Posterior cingulate gyrus (tissue), 11 donors: ENCODE results near the gene CD79B.

Source experiments
- DNase-seq, 10 donors: peaks; one replicate each; pipeline versions ENCODE4 v3.0.0 to v3.0.0-alpha.2; 2020 to 2021; ENCODE audit warnings: mixed read lengths in 3 of 10
- intact Hi-C: fragments of 100-400 bp; cut with DNase I; formaldehyde crosslinking; loops from one replicate; pipeline ENCODE4 v1.15.1; 2023

Gene CD79B

GRCh38 chr17:63954402-63955063 is 22.4 kb upstream of the CD79B start:
- intact Hi-C loops = no loop called here
- DNase-seq = no peak

- DNase-seq = no peak
- intact Hi-C loops = no loop called here
These were observed 19.1 kb upstream of the CD79B start for GRCh38 chr17:63950940-63951907.

- DNase-seq = no peak
- intact Hi-C loops = no loop called here
These were observed 17.6 kb upstream of the CD79B start for GRCh38 chr17:63949576-63950250.

GRCh38 chr17:63948521-63948920 is 16.4 kb upstream of the CD79B start:
- DNase-seq = no peak
- intact Hi-C loops = no loop called here

- intact Hi-C loops = no loop called here
- DNase-seq = no peak
These were observed 15.7 kb upstream of the CD79B start for GRCh38 chr17:63947711-63948330.

GRCh38 chr17:63946440-63947363 is 14.6 kb upstream of the CD79B start:
- intact Hi-C loops = no loop called here
- peak in 4 of 10 donors; percentile 15 to 34 (median 24) for DNase-seq

- no peak for DNase-seq
- intact Hi-C loops = no loop called here
These were observed 13.8 kb upstream of the CD79B start for GRCh38 chr17:63945784-63946439.

- intact Hi-C loops = no loop called here
- DNase-seq = no peak
These were observed 12.8 kb upstream of the CD79B start for GRCh38 chr17:63944736-63945499.

- no peak for DNase-seq
- intact Hi-C loops = no loop called here
These were observed 11.6 kb upstream of the CD79B start for GRCh38 chr17:63943745-63944144.

- no peak for DNase-seq
- intact Hi-C loops = no loop called here
These were observed 10.3 kb upstream of the CD79B start for GRCh38 chr17:63942309-63942985.

- no peak for DNase-seq
- intact Hi-C loops = no loop called here
These were observed 9.6 kb upstream of the CD79B start for GRCh38 chr17:63941751-63942150.

GRCh38 chr17:63941162-63941561 is 9.0 kb upstream of the CD79B start:
- intact Hi-C loops = no loop called here
- DNase-seq = no peak

GRCh38 chr17:63940584-63940983 is 8.5 kb upstream of the CD79B start:
- DNase-seq = no peak
- intact Hi-C loops = no loop called here

- intact Hi-C loops = no loop called here
- DNase-seq = no peak
These were observed 7.8 kb upstream of the CD79B start for GRCh38 chr17:63939884-63940283.

GRCh38 chr17:63939401-63939800 is 7.3 kb upstream of the CD79B start:
- intact Hi-C loops = no loop called here

GRCh38 chr17:63937920-63938319 is 5.8 kb upstream of the CD79B start:
- intact Hi-C loops = no loop called here
- DNase-seq = no peak

More at GRCh38 chr17:63939401-63939800, 7.3 kb upstream of the CD79B start:
- no peak for DNase-seq

GRCh38 chr17:63937319-63937718 is 5.2 kb upstream of the CD79B start:
- no peak for DNase-seq
- intact Hi-C loops = no loop called here
